Measurements from ENCODE around the gene OR8S1.
"Not testable (repeated sequence)": the region's sequence is repeated elsewhere in the genome, so short reads cannot be mapped to it uniquely, and the experiment has no call there.

The OR8S1 gene

GRCh38 chr12:48525332-48525731 lies at the start of gene OR8S1:
OR8S1 (plus strand) TSS chr12:48525632; CDS start chr12:48525632, 0 bp downstream.
- no peak for FAIRE-seq

- FAIRE-seq: no peak
Observed at GRCh38 chr12:48482198-48482597, 43.2 kb upstream of the OR8S1 start, which contains the start of gene C12orf54. C12orf54 (plus strand) TSS chr12:48482498; CDS start chr12:48483297, 799 bp downstream.

- FAIRE-seq: no peak
Observed at GRCh38 chr12:48482930-48483329, 42.5 kb upstream of the OR8S1 start.

GRCh38 chr12:48486261-48486660 lies 39.2 kb upstream of the OR8S1 start:
- no peak for FAIRE-seq

GRCh38 chr12:48486679-48487078 lies 38.8 kb upstream of the OR8S1 start:
- FAIRE-seq: no peak

- no peak for FAIRE-seq
Observed at GRCh38 chr12:48489012-48489411, 36.4 kb upstream of the OR8S1 start.

- not testable (repeated sequence) for FAIRE-seq
Observed at GRCh38 chr12:48489456-48489855, 36.0 kb upstream of the OR8S1 start.

- FAIRE-seq: not testable (repeated sequence)
Observed at GRCh38 chr12:48500281-48500680, 25.2 kb upstream of the OR8S1 start.

- FAIRE-seq: not testable (repeated sequence)
Observed at GRCh38 chr12:48506836-48507235, 18.6 kb upstream of the OR8S1 start.

GRCh38 chr12:48508987-48509386 lies 16.4 kb upstream of the OR8S1 start:
- FAIRE-seq: no peak

GRCh38 chr12:48510111-48510510 lies 15.3 kb upstream of the OR8S1 start:
- no peak for FAIRE-seq

GRCh38 chr12:48512855-48513254 lies 12.6 kb upstream of the OR8S1 start:
- no peak for FAIRE-seq

- no peak for FAIRE-seq
Observed at GRCh38 chr12:48514728-48515127, 10.7 kb upstream of the OR8S1 start.

GRCh38 chr12:48520381-48520780 lies 5.1 kb upstream of the OR8S1 start:
- FAIRE-seq: not testable (repeated sequence)

GRCh38 chr12:48527891-48528670 lies 2.6 kb downstream of the OR8S1 start:
- no peak for FAIRE-seq

- FAIRE-seq: no peak
Observed at GRCh38 chr12:48532601-48533000, 7.2 kb downstream of the OR8S1 start.

GRCh38 chr12:48536602-48537001 lies 11.2 kb downstream of the OR8S1 start:
- no peak for FAIRE-seq

GRCh38 chr12:48542300-48542928 lies 17.0 kb downstream of the OR8S1 start:
- no peak for FAIRE-seq

GRCh38 chr12:48545833-48546469 lies 20.5 kb downstream of the OR8S1 start:
- FAIRE-seq: no peak

GRCh38 chr12:48547012-48547411 lies 21.6 kb downstream of the OR8S1 start:
- not testable (repeated sequence) for FAIRE-seq

- FAIRE-seq: not testable (repeated sequence)
Observed at GRCh38 chr12:48551636-48552035, 26.2 kb downstream of the OR8S1 start.

- not testable (repeated sequence) for FAIRE-seq
Observed at GRCh38 chr12:48553666-48554343, 28.4 kb downstream of the OR8S1 start.

GRCh38 chr12:48556631-48557030 lies 31.2 kb downstream of the OR8S1 start:
- no peak for FAIRE-seq
